ENCODE data around the gene DTWD2. TPM values are rescaled to one million over a fixed set of nuclear protein-coding genes. Genes with fewer than 3 reads are reported as not detected.
"Not testable (repeated sequence)": the region's sequence is repeated elsewhere in the genome, so short reads cannot be mapped to it uniquely, and the experiment has no call there.

DTWD2 gene
- total and polyA plus RNA-seq, 12 donors, result 1.7 to 15.7 (median 12.8) TPM

DNA sequence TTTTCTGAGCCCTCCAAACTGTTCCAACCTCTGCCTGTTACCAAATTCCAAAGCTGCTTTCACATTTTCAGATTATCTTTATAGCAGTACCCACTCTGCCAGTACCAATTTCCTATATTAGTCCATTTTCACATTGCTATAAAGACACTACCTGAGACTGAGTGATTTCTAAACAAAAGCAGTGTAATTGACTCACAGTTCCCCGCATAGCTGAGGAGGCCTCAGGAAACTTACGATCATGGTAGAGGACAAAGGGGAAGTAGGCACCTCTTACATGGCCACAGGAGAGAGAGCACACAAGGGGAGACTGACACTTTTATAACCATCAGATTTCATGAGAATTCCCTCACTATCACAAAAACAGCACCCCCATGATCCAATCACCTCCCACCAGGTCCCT, 105.0 kb downstream of the DTWD2 start:
- DNase-seq (no peak), ATAC-seq (no peak)
- Histone ChIP-seq H3K9me3 (peaks cover 0 to 12% (median 0%) of the 10 kb centered on the region in 11 donors), H3K27ac (no peak overlapping the region), H3K4me1 (no peaks in the 10 kb centered on the region), H3K36me3 (no peaks in the 10 kb centered on the region), H3K27me3 (no peaks in the 10 kb centered on the region), H3K4me3 (no peak overlapping the region)
- WGBS, 2 donors, result 86 to 100% methylated on average over 2 of the region's 2 CpGs
- intact Hi-C loops (cut with DNase I), result no loop called here
- TF ChIP-seq, protein P1, sequence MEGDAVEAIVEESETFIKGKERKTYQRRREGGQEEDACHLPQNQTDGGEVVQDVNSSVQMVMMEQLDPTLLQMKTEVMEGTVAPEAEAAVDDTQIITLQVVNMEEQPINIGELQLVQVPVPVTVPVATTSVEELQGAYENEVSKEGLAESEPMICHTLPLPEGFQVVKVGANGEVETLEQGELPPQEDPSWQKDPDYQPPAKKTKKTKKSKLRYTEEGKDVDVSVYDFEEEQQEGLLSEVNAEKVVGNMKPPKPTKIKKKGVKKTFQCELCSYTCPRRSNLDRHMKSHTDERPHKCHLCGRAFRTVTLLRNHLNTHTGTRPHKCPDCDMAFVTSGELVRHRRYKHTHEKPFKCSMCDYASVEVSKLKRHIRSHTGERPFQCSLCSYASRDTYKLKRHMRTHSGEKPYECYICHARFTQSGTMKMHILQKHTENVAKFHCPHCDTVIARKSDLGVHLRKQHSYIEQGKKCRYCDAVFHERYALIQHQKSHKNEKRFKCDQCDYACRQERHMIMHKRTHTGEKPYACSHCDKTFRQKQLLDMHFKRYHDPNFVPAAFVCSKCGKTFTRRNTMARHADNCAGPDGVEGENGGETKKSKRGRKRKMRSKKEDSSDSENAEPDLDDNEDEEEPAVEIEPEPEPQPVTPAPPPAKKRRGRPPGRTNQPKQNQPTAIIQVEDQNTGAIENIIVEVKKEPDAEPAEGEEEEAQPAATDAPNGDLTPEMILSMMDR (IDR thresholded peaks at IDR 0.05), result no peak

- ATAC-seq, result no peak
- H3K27me3 ChIP-seq, result no peaks in the 10 kb centered on the region
- H3K27ac ChIP-seq, result no peak overlapping the region
- intact Hi-C loops (cut with DNase I), result no loop called here
- peaks cover 0 to 19% (median 6%) of the 10 kb centered on the region in 11 donors for H3K9me3 ChIP-seq
- 83% methylated on average over 3 of the region's 3 CpGs for WGBS, 2 donors
- TF ChIP-seq, protein P1 (IDR thresholded peaks at IDR 0.05), result no peak
- H3K4me1 ChIP-seq, result no peaks in the 10 kb centered on the region
- no peak overlapping the region for H3K4me3 ChIP-seq
- H3K36me3 ChIP-seq, result no peaks in the 10 kb centered on the region
- no peak for DNase-seq
Observed at GRCh38 chr5:118882666-118883065, 105.7 kb downstream of the DTWD2 start.

DNA sequence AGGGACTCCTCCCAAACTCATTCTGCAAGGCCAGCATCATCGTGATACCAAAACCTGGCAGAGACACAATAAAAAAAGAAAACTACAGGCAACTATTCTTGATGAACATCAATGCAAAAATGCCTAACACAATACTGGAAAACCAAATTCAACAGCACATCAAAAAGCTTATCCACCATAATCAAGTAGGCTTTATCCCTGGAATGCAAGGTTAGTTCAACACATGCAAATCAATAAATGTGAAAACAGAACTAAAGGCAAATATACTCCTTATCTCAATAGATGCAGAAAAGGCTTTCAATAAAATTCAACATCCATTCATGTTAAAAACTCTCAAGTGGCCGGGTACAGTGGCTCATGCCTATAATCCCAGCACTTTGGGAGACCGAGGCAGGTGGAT, 111.5 kb downstream of the DTWD2 start:
- H3K9me3 ChIP-seq, result peaks cover 0 to 60% (median 37%) of the 10 kb centered on the region in 11 donors
- intact Hi-C loops (cut with DNase I); ATAC-seq; DNase-seq; H3K4me3 ChIP-seq; H3K27ac ChIP-seq; H3K36me3 ChIP-seq; H3K4me1 ChIP-seq; H3K27me3 ChIP-seq: not testable (repeated sequence)
- 68 to 80% methylated on average over 3 of the region's 3 CpGs for WGBS, 2 donors

DNA sequence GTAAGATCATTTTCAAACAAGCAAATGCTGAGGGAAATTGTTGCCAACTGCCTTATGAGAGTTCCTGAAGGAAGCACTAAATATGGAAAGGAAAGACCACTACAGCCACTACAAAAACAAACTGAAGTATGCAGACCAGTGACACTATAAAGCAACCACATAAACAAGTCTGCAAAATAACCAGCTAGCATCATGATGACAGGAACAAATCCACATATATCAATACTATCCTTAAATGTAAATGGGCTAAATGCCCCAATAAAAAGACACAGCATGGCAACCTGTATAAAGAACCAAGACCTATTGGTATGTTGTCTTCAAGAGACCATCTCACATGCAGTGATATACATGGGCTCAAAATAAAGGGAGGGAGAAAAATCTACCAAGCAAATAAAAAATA, 113.2 kb downstream of the DTWD2 start:
- Histone ChIP-seq H3K4me1 (no peaks in the 10 kb centered on the region), H3K27me3 (no peaks in the 10 kb centered on the region), H3K36me3 (no peaks in the 10 kb centered on the region), H3K4me3 (no peak overlapping the region), H3K27ac (no peak overlapping the region), H3K9me3 (peaks cover 0 to 61% (median 37%) of the 10 kb centered on the region in 11 donors)
- DNase-seq, result no peak
- no peak for ATAC-seq
- TF ChIP-seq, protein P1 (IDR thresholded peaks at IDR 0.05), result no peak
- intact Hi-C loops (cut with DNase I), result no loop called here

DNA sequence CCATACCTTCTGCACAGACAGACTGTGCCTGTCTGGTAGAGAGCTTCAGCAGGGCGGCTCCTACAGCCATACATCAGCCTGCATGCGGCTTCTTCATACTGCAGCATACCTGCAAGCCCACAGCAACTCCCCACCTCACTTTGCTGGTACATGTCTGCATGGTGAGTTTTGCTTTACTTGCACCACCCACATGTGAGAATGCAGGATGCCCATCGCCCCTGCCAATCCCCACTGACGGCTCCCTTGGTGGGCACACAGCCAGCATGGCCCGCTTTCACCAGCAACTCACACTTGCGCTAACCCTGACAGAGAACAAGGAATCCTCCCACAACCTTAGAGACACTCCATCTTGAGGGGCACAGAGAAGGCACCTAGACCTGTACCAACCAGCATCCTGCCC, 114.9 kb downstream of the DTWD2 start:
- H3K27ac ChIP-seq, result no peak overlapping the region
- H3K36me3 ChIP-seq, result no peaks in the 10 kb centered on the region
- H3K27me3 ChIP-seq, result no peaks in the 10 kb centered on the region
- intact Hi-C loops (cut with DNase I), result no loop called here
- DNase-seq (no peak), ATAC-seq (no peak)
- H3K4me3 ChIP-seq, result no peak overlapping the region
- TF ChIP-seq, protein P1 (IDR thresholded peaks at IDR 0.05), result no peak
- peaks cover 0 to 54% (median 37%) of the 10 kb centered on the region in 11 donors for H3K9me3 ChIP-seq
- H3K4me1 ChIP-seq, result no peaks in the 10 kb centered on the region
- WGBS, 2 donors, result 90 to 91% methylated on average over 6 of the region's 6 CpGs
